Endodermal cell (in vitro differentiated cells): ENCODE results near the gene FAM13A. TPM values are rescaled to one million over a fixed set of nuclear protein-coding genes. Genes with fewer than 3 reads are reported as not detected.
"Not testable (repeated sequence)": the region's sequence is repeated elsewhere in the genome, so short reads cannot be mapped to it uniquely, and the experiment has no call there.

ENCODE experiments used
- DNase-seq: peaks from one replicate; pipeline ENCODE4 v3.0.0-alpha.2; 2017
- H3K27ac ChIP-seq: 2 replicates; pipeline ENCODE4 v1.5.1; 2013; ENCODE audit warnings: mild to moderate bottlenecking, low read depth, low read length, moderate library complexity
- H3K27me3 ChIP-seq: 2 replicates; pipeline ENCODE4 v1.6.1; 2013; ENCODE audit warnings: mild to moderate bottlenecking, low read length, moderate library complexity; ENCODE audit not compliant: insufficient read depth, control insufficient read depth, poor library complexity, severe bottlenecking
- H3K36me3 ChIP-seq: 2 replicates; pipeline ENCODE4 v1.7.0; 2013; ENCODE audit warnings: mild to moderate bottlenecking, low read length, moderate library complexity; ENCODE audit not compliant: control insufficient read depth, insufficient read depth
- H3K4me1 ChIP-seq: one replicate; pipeline ENCODE4 v1.7.0; 2013; ENCODE audit warnings: low read length; ENCODE audit not compliant: control insufficient read depth, insufficient read depth
- H3K4me3 ChIP-seq: 2 replicates; pipeline ENCODE4 v1.5.1; 2013; ENCODE audit warnings: mild to moderate bottlenecking, low read length, moderate library complexity
- H3K9ac ChIP-seq: 2 replicates; pipeline ENCODE4 v1.6.1; 2013; ENCODE audit warnings: mild to moderate bottlenecking, low read length, moderate library complexity; ENCODE audit not compliant: poor library complexity, severe bottlenecking; ENCODE audit errors: extremely low read depth
- H3K9me3 ChIP-seq: 2 replicates; pipeline ENCODE4 v1.6.1; 2013; ENCODE audit warnings: mild to moderate bottlenecking, low read length, moderate library complexity; ENCODE audit not compliant: control insufficient read depth
- H3K27ac Mint-ChIP-seq: 2 replicates; pipeline ENCODE4 v1.8.0; 2020; ENCODE audit warnings: mixed read lengths
- H3K27me3 Mint-ChIP-seq: 2 replicates; pipeline ENCODE4 v1.8.0; 2021; ENCODE audit warnings: mild to moderate bottlenecking, mixed read lengths; ENCODE audit not compliant: insufficient read depth
- H3K36me3 Mint-ChIP-seq: 2 replicates; pipeline ENCODE4 v1.8.0; 2020; ENCODE audit warnings: low read depth, mixed read lengths
- H3K4me1 Mint-ChIP-seq: 2 replicates; pipeline ENCODE4 v1.8.0; 2020; ENCODE audit warnings: mixed read lengths
- H3K4me3 Mint-ChIP-seq: 2 replicates; pipeline ENCODE4 v1.8.0; 2020; ENCODE audit warnings: mild to moderate bottlenecking, moderate library complexity, mixed read lengths
- H3K9me3 Mint-ChIP-seq: 2 replicates; pipeline ENCODE4 v1.8.0; 2020; ENCODE audit warnings: mild to moderate bottlenecking, mixed read lengths
- CTCF ChIP-seq: fragments of 200-600 bp; sonication (generic); conservative IDR thresholded peaks from 2 replicates; pipeline ENCODE4 v1.5.0; 2021; ENCODE audit warnings: antibody characterized with exemption, mild to moderate bottlenecking
- whole genome bisulfite sequencing, 2 experiments: methylation state at CpG; one replicate each; pipeline versions ENCODE4 v1.1.5 to v1.1.7; 2013; ENCODE audit warnings: missing lambda C conversion rate in 2 of 2, mixed read lengths in 1 of 2; ENCODE audit not compliant: insufficient coverage in 1 of 2, insufficient read length in 1 of 2; 5-methylcytosine and 5-hydroxymethylcytosine counted together
- total RNA-seq, 2 donors: library from RNA; stranded (reverse); fragmentation: NEBNext Ultra II Directional in 1 of 2; extraction: Animal tissue kit (Norgen Biotek cat#: 25700) in 1 of 2; gene quantifications; 2 replicates in 1 of 2; 3 replicates in 1 of 2; pipeline ENCODE4 v1.2.1, GENCODE V29; 2021

The FAM13A gene
- total RNA-seq, 2 donors from 2014 or later = 13.6 to 17.0 TPM

- Mint-ChIP-seq H3K4me3 (no peak overlapping the region), H3K36me3 (no peaks in the 10 kb centered on the region), H3K4me1 (no peaks in the 10 kb centered on the region)
Observed at GRCh38 chr4:89067417-89067816, 10.4 kb upstream of the FAM13A start.

GRCh38 chr4:89064848-89065247 is 7.9 kb upstream of the FAM13A start:
- H3K4me3 Mint-ChIP-seq = no peak overlapping the region
- Histone ChIP-seq H3K27me3 (no peaks in the 10 kb centered on the region), H3K4me3 (no peak overlapping the region), H3K4me1 (no peaks in the 10 kb centered on the region), H3K36me3 (no peaks in the 10 kb centered on the region), H3K9ac (no peak overlapping the region), H3K9me3 (peaks cover 21% of the 10 kb centered on the region), H3K27ac (no peak overlapping the region)
- 51 to 89% methylated on average over 1 to 3 of the region's 3 CpGs for WGBS, 2 experiments
- no peaks in the 10 kb centered on the region for H3K4me1 Mint-ChIP-seq
- no peak for TF ChIP-seq CTCF
- no peak overlapping the region for H3K27ac Mint-ChIP-seq
- peaks cover 5% of the 10 kb centered on the region for H3K27me3 Mint-ChIP-seq
- H3K9me3 Mint-ChIP-seq = peaks cover 26% of the 10 kb centered on the region
- H3K36me3 Mint-ChIP-seq = no peaks in the 10 kb centered on the region
- DNase-seq = no peak

More at GRCh38 chr4:89067417-89067816, 10.4 kb upstream of the FAM13A start:
- no peak for DNase-seq
- Mint-ChIP-seq H3K27me3 (no peaks in the 10 kb centered on the region), H3K9me3 (peaks cover 18% of the 10 kb centered on the region), H3K27ac (no peak overlapping the region)
- Histone ChIP-seq H3K9ac (no peak overlapping the region), H3K27ac (no peak overlapping the region), H3K4me1 (no peaks in the 10 kb centered on the region), H3K36me3 (no peaks in the 10 kb centered on the region), H3K27me3 (no peaks in the 10 kb centered on the region), H3K9me3 (peaks cover 21% of the 10 kb centered on the region), H3K4me3 (no peak overlapping the region)
- TF ChIP-seq CTCF = no peak

- Mint-ChIP-seq H3K4me1 (peaks cover 25% of the 10 kb centered on the region), H3K9me3 (peaks cover 16% of the 10 kb centered on the region)
- H3K27me3 ChIP-seq, DNase-seq, H3K27me3 Mint-ChIP-seq, H3K4me3 Mint-ChIP-seq, H3K27ac Mint-ChIP-seq, H3K36me3 Mint-ChIP-seq, H3K27ac ChIP-seq, H3K4me3 ChIP-seq, H3K9ac ChIP-seq, H3K4me1 ChIP-seq, H3K9me3 ChIP-seq, H3K36me3 ChIP-seq: not testable (repeated sequence)
- WGBS, 2 experiments = 89% methylated on average over 1 of the region's 2 CpGs; no CpG with 5 or more reads in 1 of the 2 experiments
Observed at GRCh38 chr4:89057844-89058243, 859 bp upstream of the FAM13A start.

GRCh38 chr4:89056292-89056952 is 563 bp downstream of the FAM13A start:
- Histone ChIP-seq H3K9ac (peak overlapping the region; percentile 27), H3K27me3 (no peaks in the 10 kb centered on the region), H3K4me1 (peaks cover 3% of the 10 kb centered on the region), H3K36me3 (no peaks in the 10 kb centered on the region), H3K9me3 (no peaks in the 10 kb centered on the region), H3K4me3 (peak overlapping the region; percentile 79), H3K27ac (peak overlapping the region; percentile 9)
- peak overlapping the region; percentile 67 for H3K4me3 Mint-ChIP-seq
- TF ChIP-seq CTCF = no peak
- peak overlapping the region; percentile 92 for H3K27ac Mint-ChIP-seq
- H3K36me3 Mint-ChIP-seq = peaks cover 2% of the 10 kb centered on the region
- 14 to 17% methylated on average over 1 to 2 of the region's 2 CpGs for WGBS, 2 experiments
- DNase-seq = no peak
- peaks cover 5% of the 10 kb centered on the region for H3K27me3 Mint-ChIP-seq
- H3K9me3 Mint-ChIP-seq = peaks cover 20% of the 10 kb centered on the region
- peaks cover 25% of the 10 kb centered on the region for H3K4me1 Mint-ChIP-seq
